Peyer's patch (tissue), 4 donors: ENCODE measurements around the gene NLRP5. TPM values are rescaled to one million over a fixed set of nuclear protein-coding genes. Genes with fewer than 3 reads are reported as not detected.

Experiments
- DNase-seq, 3 donors: peaks; one replicate each; pipeline ENCODE4 v3.0.0-alpha.2; 2017 to 2019
- H3K27ac ChIP-seq, 4 donors: fragments of 200-600 bp; sonication (generic); one replicate each; pipeline ENCODE4 v1.5.1; 2016 to 2019
- H3K27me3 ChIP-seq, 2 donors: fragments of 200-600 bp; sonication (generic); one replicate each; pipeline ENCODE4 v1.5.1; 2019
- H3K36me3 ChIP-seq, 3 donors: fragments of 200-600 bp; sonication (generic); one replicate each; pipeline ENCODE4 v1.5.1; 2016 to 2019
- H3K4me1 ChIP-seq, 4 donors: fragments of 200-600 bp; sonication (generic); one replicate each; pipeline ENCODE4 v1.5.1; 2016 to 2019
- H3K4me3 ChIP-seq, 4 donors: fragments of 200-600 bp; sonication (generic); 1 replicate in 3 of 4; 2 replicates in 1 of 4; pipeline ENCODE4 v1.5.1; 2016 to 2019; ENCODE audit warnings: mild to moderate bottlenecking in 1 of 4
- H3K9me3 ChIP-seq, 4 donors: fragments of 200-600 bp; sonication (generic); one replicate each; pipeline ENCODE4 v1.5.1; 2016 to 2019; ENCODE audit warnings: mild to moderate bottlenecking in 1 of 4
- POLR2A ChIP-seq, 2 donors: fragments of 450-650 bp; IDR thresholded peaks; one replicate each; pipeline ENCODE4 v1.5.1; 2017; ENCODE audit warnings: antibody characterized with exemption in 2 of 2, mild to moderate bottlenecking in 2 of 2, moderate library complexity in 2 of 2
- total RNA-seq, 4 donors: library from RNA; depleted of rRNA; stranded (reverse); fragments of >200 nt; gene quantifications; one replicate each; pipeline ENCODE4 v1.1.0, GENCODE V29; 2016
- TF ChIP-seq, protein P1 (sequence below), 6 experiments: fragments of 450-650 bp in 4 of 6; fragments of 200-600 bp in 2 of 6; sonication (generic) in 1 of 6; IDR thresholded peaks; one replicate each; pipeline ENCODE4 v1.5.1; 2017 to 2019; ENCODE audit warnings: antibody characterized with exemption in 6 of 6, mild to moderate bottlenecking in 3 of 6, moderate library complexity in 1 of 6

Gene NLRP5
- total RNA-seq, 4 donors from 2014 or later = not detected

DNA sequence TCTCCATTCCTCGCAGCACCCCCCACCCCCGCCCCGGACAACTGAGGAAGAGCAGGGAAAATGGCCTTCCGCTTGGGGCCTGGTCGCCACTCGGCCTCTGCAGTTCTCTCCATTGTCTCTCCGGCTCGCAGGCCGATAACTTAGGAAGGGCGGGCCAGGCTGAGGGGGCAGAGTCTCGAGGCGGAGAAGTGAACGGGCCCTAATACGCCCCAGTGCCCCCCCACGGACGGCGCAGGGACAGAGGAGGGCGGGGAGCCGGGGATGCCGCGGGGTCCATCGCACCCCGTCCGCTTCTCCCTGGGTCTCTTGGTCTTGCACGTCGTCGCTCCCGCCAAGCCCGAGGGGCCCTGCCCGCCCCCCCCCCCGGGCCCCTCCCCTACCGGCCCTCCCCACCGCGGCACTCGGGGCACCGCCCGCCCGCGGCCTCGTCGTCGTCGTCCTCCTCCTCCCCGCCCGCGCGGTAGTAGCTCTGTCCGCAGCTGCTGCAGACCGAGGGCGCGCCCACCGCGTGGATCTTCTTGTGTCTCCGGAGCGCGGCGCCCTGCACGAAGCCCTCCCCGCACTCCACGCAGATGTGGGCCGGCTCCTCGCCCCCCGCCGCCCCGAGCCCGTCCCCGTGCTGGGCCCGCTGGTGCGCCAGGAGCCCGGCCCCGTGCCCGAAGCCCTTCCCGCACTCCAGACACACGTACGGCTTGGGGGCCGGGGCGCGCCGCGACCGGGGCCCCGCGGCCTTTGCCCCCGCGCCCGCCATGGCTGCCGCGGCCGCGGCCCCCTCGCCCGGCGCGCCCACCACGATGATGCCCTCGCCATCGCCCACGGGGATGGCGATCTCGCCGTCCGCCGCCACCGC, 101.3 kb downstream of the NLRP5 start:
- H3K9me3 ChIP-seq = no peaks in the 10 kb centered on the region
- H3K36me3 ChIP-seq = peaks cover 0 to 43% (median 0%) of the 10 kb centered on the region in 3 donors
- H3K4me1 ChIP-seq = no peaks in the 10 kb centered on the region
- H3K4me3 ChIP-seq = no peak overlapping the region
- TF ChIP-seq, protein P1, sequence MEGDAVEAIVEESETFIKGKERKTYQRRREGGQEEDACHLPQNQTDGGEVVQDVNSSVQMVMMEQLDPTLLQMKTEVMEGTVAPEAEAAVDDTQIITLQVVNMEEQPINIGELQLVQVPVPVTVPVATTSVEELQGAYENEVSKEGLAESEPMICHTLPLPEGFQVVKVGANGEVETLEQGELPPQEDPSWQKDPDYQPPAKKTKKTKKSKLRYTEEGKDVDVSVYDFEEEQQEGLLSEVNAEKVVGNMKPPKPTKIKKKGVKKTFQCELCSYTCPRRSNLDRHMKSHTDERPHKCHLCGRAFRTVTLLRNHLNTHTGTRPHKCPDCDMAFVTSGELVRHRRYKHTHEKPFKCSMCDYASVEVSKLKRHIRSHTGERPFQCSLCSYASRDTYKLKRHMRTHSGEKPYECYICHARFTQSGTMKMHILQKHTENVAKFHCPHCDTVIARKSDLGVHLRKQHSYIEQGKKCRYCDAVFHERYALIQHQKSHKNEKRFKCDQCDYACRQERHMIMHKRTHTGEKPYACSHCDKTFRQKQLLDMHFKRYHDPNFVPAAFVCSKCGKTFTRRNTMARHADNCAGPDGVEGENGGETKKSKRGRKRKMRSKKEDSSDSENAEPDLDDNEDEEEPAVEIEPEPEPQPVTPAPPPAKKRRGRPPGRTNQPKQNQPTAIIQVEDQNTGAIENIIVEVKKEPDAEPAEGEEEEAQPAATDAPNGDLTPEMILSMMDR (IDR thresholded peaks at IDR 0.05) = no peak
- TF ChIP-seq POLR2A (IDR thresholded peaks at IDR 0.05) = no peak
- no peak overlapping the region for H3K27ac ChIP-seq
- DNase-seq = no peak
- H3K27me3 ChIP-seq = no peaks in the 10 kb centered on the region

DNA sequence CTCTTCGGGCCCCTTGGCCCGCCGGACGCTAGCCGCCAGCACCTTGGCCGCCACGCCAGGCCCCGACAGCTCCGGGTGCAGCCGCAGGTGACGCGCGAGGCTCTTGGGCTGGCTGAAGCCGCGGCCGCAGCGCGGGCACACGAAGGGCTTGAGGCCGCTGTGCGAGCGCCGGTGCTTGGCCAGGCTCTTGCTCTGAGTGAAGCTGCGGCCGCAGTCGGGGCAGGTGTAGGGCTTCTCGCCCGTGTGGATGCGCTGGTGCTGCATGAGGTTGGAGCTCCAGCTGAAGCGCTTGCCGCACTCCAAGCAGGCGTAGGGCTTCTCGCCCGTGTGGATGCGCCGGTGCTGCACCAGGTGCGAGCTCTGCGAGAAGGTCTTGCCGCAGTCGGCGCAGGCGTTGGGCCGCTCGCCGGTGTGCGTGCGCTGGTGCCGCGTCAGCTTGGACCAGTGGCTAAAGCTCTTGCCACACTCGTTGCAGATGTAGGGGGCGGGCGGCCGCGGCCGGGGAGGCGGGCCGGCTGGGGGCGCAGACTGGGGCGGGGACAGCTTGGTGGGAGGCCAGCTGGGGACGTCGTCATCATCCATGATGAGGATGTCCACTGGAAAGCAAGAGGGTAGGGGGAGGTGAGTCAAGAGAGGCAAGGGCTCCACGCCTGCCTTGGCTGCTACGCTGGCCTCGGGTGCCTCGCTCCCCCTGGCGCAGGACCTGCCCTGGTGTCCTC, 102.1 kb downstream of the NLRP5 start:
- no peak for DNase-seq
- Histone ChIP-seq H3K4me1 (no peaks in the 10 kb centered on the region), H3K9me3 (no peaks in the 10 kb centered on the region), H3K27ac (no peak overlapping the region), H3K36me3 (peaks cover 0 to 51% (median 0%) of the 10 kb centered on the region in 3 donors), H3K27me3 (no peaks in the 10 kb centered on the region), H3K4me3 (no peak overlapping the region)
- no peak for TF ChIP-seq POLR2A (IDR thresholded peaks at IDR 0.05)
- TF ChIP-seq, protein P1 (IDR thresholded peaks at IDR 0.05) = no peak

DNA sequence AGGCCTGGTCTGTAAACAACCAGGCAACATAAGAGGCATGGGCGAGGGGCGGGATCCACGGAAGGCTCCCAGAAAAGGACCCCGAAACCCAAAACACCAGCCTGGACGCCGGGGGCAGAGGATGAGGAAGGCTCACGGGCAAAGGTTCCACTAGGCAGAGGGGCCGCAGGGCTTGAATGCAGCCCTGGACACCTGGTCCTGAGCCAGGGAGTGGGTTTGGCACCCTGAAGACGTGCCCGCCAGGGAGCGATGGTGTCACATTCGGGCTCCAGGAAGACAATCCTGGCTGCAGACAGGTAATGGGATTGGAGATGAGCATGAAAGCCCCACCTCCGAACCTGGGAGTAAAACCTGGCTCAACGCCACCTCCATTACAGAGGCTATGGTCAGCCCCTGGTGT, 102.8 kb downstream of the NLRP5 start:
- peaks cover 0 to 51% (median 0%) of the 10 kb centered on the region in 3 donors for H3K36me3 ChIP-seq
- H3K27ac ChIP-seq = no peak overlapping the region
- no peaks in the 10 kb centered on the region for H3K27me3 ChIP-seq
- H3K4me3 ChIP-seq = no peak overlapping the region
- H3K9me3 ChIP-seq = no peaks in the 10 kb centered on the region
- TF ChIP-seq, protein P1 (IDR thresholded peaks at IDR 0.05) = no peak
- no peak for TF ChIP-seq POLR2A (IDR thresholded peaks at IDR 0.05)
- peak in 1 of 3 donors; percentile 41 for DNase-seq
- no peaks in the 10 kb centered on the region for H3K4me1 ChIP-seq

DNA sequence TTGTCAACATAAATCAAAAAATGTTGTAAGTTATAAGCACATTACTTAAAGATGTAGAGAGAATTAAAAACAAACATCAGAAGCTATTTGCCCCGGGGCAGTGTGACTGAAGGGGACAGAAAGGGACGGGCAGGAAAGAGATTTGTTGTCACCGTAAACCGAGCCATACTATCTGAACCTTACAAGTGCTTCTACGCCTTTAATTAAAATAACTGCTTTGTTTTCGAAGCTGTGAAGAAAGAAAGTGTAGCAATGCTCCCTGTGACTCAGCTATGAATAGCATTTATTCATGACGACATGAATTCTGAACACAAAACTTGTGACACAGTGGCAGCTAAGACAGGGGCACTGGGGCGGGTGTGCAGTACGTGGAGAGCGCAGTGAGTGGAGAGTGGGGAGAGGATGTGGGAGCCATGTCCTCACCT, 104.5 kb downstream of the NLRP5 start:
- DNase-seq = no peak
- no peaks in the 10 kb centered on the region for H3K27me3 ChIP-seq
- H3K4me1 ChIP-seq = no peaks in the 10 kb centered on the region
- H3K27ac ChIP-seq = no peak overlapping the region
- no peaks in the 10 kb centered on the region for H3K9me3 ChIP-seq
- TF ChIP-seq POLR2A (IDR thresholded peaks at IDR 0.05) = no peak
- TF ChIP-seq, protein P1 (IDR thresholded peaks at IDR 0.05) = no peak
- H3K4me3 ChIP-seq = no peak overlapping the region
- H3K36me3 ChIP-seq = peaks cover 0 to 66% (median 0%) of the 10 kb centered on the region in 3 donors

DNA sequence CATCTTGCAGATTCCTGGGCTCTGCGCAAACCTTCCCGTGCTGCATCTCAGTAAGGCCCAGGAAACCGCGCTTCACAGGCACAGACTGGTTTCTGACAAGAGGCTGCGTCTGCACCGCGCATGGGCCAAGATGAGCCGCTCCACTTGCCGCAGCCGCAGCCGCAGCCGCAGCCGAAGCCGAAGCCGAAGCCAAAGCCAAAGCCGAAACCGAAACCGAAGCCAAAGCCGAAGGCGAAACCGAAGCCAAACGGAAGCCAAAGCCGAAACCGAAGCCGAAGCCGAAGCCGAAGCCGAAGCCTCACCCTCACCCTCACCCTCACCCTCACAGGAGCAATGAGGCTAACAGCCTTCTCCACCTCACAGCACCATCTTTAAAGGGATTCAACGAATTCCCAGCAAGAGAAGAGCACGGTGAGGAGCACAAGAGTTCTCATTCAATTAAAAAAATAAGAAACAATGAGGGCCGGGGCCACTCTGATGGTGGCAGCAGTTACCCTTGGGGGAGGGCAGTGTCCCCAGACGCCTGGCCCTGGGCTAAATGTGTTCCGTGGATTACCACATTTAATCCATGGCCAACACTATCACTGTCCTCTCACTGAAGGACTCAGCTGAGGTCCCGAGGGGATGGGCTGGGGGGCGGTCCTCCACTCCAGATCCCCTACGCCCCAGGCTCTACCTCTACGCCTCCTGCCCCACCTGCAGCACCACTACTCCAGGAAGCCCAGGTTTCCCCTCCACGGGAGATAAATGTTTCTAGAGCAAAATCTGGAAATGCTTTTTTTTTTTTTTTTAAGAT, 105.4 kb downstream of the NLRP5 start:
- Histone ChIP-seq H3K27me3 (no peaks in the 10 kb centered on the region), H3K4me1 (no peaks in the 10 kb centered on the region), H3K27ac (no peak overlapping the region), H3K4me3 (no peak overlapping the region), H3K36me3 (peaks cover 0 to 60% (median 0%) of the 10 kb centered on the region in 3 donors), H3K9me3 (no peaks in the 10 kb centered on the region)
- peak in 1 of 3 donors; percentile 35 for DNase-seq
- TF ChIP-seq, protein P1 (IDR thresholded peaks at IDR 0.05) = no peak
- TF ChIP-seq POLR2A (IDR thresholded peaks at IDR 0.05) = no peak
